KMS-11 (cell line): ENCODE data around the gene ALDH3B1.

Experiments
- H2AFZ ChIP-seq: fragments of 200-600 bp; sonication (generic); 2 replicates; pipeline ENCODE4 v1.6.1; 2016; ENCODE audit warnings: antibody characterized with exemption, mixed run types, low read depth
- H3K27ac ChIP-seq: fragments of 200-600 bp; sonication (generic); 2 replicates; pipeline ENCODE4 v1.6.1; 2016; ENCODE audit warnings: mild to moderate bottlenecking, mixed run types
- H3K27me3 ChIP-seq: fragments of 200-600 bp; sonication (generic); 2 replicates; pipeline ENCODE4 v1.6.1; 2017; ENCODE audit warnings: mild to moderate bottlenecking, low read depth, mixed run types, moderate library complexity; ENCODE audit not compliant: insufficient read depth
- H3K36me3 ChIP-seq: fragments of 200-600 bp; sonication (generic); 2 replicates; pipeline ENCODE4 v1.6.1; 2017; ENCODE audit warnings: mild to moderate bottlenecking, mixed run types; ENCODE audit not compliant: insufficient read depth
- H3K4me1 ChIP-seq: fragments of 200-600 bp; sonication (generic); 2 replicates; pipeline ENCODE4 v1.6.1; 2016; ENCODE audit warnings: mild to moderate bottlenecking, low read depth, mixed run types; ENCODE audit not compliant: poor library complexity, severe bottlenecking
- H3K4me2 ChIP-seq: fragments of 200-600 bp; sonication (generic); 2 replicates; pipeline ENCODE4 v1.7.0; 2016; ENCODE audit warnings: mild to moderate bottlenecking, mixed run types
- H3K4me3 ChIP-seq: fragments of 200-600 bp; sonication (generic); IDR thresholded peaks from 2 replicates; pipeline ENCODE4 v1.6.1; 2017; ENCODE audit warnings: low read depth, low read length, mixed read lengths; ENCODE audit not compliant: insufficient read depth
- H3K79me2 ChIP-seq: fragments of 200-600 bp; sonication (generic); 2 replicates; pipeline ENCODE4 v1.6.1; 2016; ENCODE audit warnings: low read depth, mixed run types; ENCODE audit not compliant: insufficient read depth
- H3K9ac ChIP-seq: fragments of 200-600 bp; sonication (generic); 2 replicates; pipeline ENCODE4 v1.6.1; 2016; ENCODE audit warnings: mild to moderate bottlenecking, mixed run types
- H4K20me1 ChIP-seq: fragments of 200-600 bp; sonication (generic); 2 replicates; pipeline ENCODE4 v1.6.1; 2016; ENCODE audit warnings: mild to moderate bottlenecking, mixed run types; ENCODE audit not compliant: insufficient read depth
- CTCF ChIP-seq: fragments of 200-600 bp; sonication (generic); conservative IDR thresholded peaks from 2 replicates; pipeline ENCODE4 v1.6.1; 2017; ENCODE audit warnings: low read depth, mild to moderate bottlenecking, antibody characterized with exemption, low read length, moderate library complexity, mixed read lengths

Gene ALDH3B1

GRCh38 chr11:68050371-68050841 lies 40.3 kb downstream of the ALDH3B1 start:
- no peaks in the 10 kb centered on the region for H3K79me2 ChIP-seq
- H3K4me1 ChIP-seq: no peaks in the 10 kb centered on the region
- no peaks in the 10 kb centered on the region for H4K20me1 ChIP-seq
- no peak overlapping the region for H3K4me3 ChIP-seq
- no peak for TF ChIP-seq CTCF
- no peaks in the 10 kb centered on the region for H3K36me3 ChIP-seq
- H3K9ac ChIP-seq: no peak overlapping the region
- no peak overlapping the region for H2AFZ ChIP-seq
- no peak overlapping the region for H3K4me2 ChIP-seq
- no peaks in the 10 kb centered on the region for H3K27me3 ChIP-seq
- no peak overlapping the region for H3K27ac ChIP-seq

GRCh38 chr11:68051191-68052136 lies 41.3 kb downstream of the ALDH3B1 start:
- no peaks in the 10 kb centered on the region for H3K79me2 ChIP-seq
- H3K4me3 ChIP-seq: no peak overlapping the region
- no peak for TF ChIP-seq CTCF
- no peak overlapping the region for H3K9ac ChIP-seq
- no peaks in the 10 kb centered on the region for H3K4me1 ChIP-seq
- H3K4me2 ChIP-seq: no peak overlapping the region
- H2AFZ ChIP-seq: no peak overlapping the region
- H3K27me3 ChIP-seq: no peaks in the 10 kb centered on the region
- H3K36me3 ChIP-seq: no peaks in the 10 kb centered on the region
- no peak overlapping the region for H3K27ac ChIP-seq
- no peaks in the 10 kb centered on the region for H4K20me1 ChIP-seq

- H3K36me3 ChIP-seq: no peaks in the 10 kb centered on the region
- no peak overlapping the region for H3K27ac ChIP-seq
- no peaks in the 10 kb centered on the region for H3K27me3 ChIP-seq
- TF ChIP-seq CTCF: no peak
- H2AFZ ChIP-seq: no peak overlapping the region
- no peaks in the 10 kb centered on the region for H3K79me2 ChIP-seq
- H3K4me2 ChIP-seq: no peak overlapping the region
- H3K4me3 ChIP-seq: no peak overlapping the region
- no peaks in the 10 kb centered on the region for H3K4me1 ChIP-seq
- no peak overlapping the region for H3K9ac ChIP-seq
- no peaks in the 10 kb centered on the region for H4K20me1 ChIP-seq
Measured at GRCh38 chr11:68052137-68052873, 42.2 kb downstream of the ALDH3B1 start.

GRCh38 chr11:68053117-68053516 lies 43.0 kb downstream of the ALDH3B1 start:
- no peak for TF ChIP-seq CTCF
- Histone ChIP-seq H3K27ac (no peak overlapping the region), H3K4me2 (no peak overlapping the region)

More at GRCh38 chr11:68053117-68053516, 43.0 kb downstream of the ALDH3B1 start:
- Histone ChIP-seq H3K27me3 (no peaks in the 10 kb centered on the region), H2AFZ (no peak overlapping the region), H3K4me1 (no peaks in the 10 kb centered on the region), H3K79me2 (no peaks in the 10 kb centered on the region), H4K20me1 (no peaks in the 10 kb centered on the region), H3K4me3 (no peak overlapping the region), H3K9ac (no peak overlapping the region), H3K36me3 (no peaks in the 10 kb centered on the region)
